ENCODE data around the gene HPCAL1.

DNA sequence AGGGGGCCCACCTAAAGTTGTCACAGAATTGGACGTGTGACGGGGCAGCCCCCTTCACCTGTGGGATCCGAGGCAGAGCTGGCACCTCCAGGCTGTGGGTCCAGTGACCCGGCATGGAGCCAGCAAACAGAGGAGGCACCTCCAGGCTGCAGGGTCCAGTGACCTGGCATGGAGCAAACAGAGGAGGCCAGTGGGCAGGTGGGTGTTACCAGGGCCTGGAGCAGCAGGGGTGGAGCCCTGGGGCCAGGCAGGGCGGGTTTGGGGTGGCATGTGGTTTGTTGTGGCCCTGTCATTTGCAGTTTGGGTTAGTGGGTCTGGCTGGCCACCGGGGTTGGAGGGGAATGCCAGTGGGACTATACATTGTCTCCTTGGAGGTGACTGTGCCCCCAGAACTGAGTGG lies 68.2 kb downstream of the HPCAL1 start:
- TF ChIP-seq CTCF (IDR thresholded peaks at IDR 0.05) (no peak), POLR2A (IDR thresholded peaks at IDR 0.05) (no peak)
